Measurements from ENCODE around the gene LOXL1.
"Not testable (repeated sequence)": the region's sequence is repeated elsewhere in the genome, so short reads cannot be mapped to it uniquely, and the experiment has no call there.

Gene LOXL1

DNA sequence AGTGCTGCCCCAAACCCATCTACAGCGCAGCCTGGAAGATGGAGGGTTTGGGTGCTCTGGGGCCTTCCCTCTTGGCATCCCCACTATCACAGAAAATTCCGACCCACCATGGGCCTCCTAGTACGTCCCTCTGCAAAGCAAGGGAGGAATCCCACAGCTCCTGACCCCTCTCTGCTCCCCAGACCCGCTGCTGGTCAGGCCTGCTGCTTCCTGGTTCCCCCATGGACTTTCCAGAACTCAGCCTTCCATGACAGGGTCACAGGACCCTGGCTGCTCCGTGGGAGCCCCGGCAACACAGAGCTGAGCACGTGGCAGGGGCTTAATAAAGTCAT, 3.1 kb upstream of the LOXL1 start:
- DNase-seq (ENCODE audit: low read depth), result no peak

DNA sequence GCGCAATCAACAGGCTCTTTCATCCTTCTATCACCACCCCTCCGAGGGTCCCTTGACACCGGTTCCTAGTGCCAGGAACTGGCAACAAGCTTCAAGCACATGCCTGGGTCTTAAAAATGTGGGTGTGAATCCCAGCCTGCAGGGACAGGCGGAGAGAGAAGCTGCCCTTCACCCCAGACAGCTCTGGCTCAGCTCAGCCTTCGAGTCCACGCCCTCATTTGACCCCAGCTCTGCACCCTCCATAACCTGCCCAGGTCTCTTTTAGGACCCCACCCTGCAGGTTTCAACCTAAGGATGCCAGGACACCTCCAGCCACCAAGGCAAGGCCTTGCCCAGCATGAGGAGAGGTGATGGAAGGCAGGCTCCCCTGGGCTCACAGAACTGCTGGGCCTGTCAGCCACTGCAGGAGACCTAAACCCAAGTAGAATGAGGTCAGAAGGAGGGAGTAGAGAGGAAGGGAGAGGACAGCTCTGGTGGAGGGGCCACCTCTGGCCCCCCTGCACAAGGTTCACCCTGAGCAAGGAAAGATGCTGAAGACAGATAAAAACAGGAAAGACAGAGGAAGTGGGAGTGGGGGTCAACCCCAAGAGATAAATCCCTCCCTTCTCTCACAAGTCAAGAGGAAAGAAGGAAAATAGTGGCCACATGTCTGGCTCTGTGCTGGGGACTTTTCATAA, 2.6 kb upstream of the LOXL1 start:
- DNase-seq (ENCODE audit: low read depth), result no peak

DNA sequence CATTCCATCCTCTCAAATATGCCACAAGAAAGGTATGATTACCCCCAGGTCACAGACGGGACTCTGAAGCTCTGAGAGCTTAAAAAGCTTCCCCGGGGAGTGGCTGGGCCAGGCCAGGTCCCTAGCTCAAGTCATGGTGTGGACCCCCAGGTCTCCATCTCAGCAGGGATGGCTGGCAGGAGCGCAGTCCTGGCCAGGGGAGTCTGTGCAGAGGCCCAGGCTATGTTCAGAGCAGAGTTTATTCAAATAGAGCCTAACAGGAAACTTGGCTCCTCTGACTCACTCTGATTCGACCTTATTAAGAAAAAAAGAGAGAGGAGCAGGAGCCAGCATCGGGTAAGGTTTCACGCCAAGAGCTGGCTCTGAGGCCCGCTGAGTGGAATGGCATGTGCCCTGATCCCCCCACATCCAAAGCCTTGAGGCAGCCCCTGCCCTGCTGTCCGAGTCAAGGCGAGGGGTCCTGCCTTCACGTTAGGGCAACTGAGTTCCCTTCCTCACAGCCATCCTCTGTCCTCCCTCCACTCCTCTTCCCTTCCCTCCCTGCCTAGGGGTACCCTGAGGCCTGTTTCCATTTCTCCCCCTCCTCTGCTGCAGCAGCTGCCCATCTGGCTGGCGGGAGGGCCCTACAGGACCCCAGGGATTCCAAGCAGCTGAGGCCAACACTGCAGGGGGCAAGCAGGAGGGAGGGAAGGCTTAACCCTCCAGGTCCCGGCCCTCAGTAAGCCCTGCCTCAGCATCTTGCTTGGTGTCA, 1.9 kb upstream of the LOXL1 start:
- DNase-seq (ENCODE audit: low read depth), result no peak

DNA sequence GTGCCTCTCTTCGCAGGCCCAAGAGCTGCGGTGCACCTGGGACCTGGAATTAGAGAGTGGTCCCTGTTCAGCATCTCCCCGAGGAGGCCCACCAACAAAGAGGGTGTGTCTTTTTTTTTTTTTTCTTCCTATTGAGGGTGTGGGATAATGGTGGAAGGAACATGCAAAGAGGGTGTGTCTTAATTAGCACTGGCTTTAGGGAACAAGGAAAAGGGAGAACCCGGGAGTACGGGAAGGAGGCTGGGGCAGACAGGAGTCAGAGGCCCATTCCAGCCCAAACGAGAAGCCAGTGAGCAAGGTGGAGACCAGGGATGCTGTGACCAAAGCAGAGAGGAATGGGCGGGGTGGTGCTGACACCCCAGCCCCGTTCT, 429 bp upstream of the LOXL1 start:
- DNase-seq (ENCODE audit: low read depth), result no peak

DNA sequence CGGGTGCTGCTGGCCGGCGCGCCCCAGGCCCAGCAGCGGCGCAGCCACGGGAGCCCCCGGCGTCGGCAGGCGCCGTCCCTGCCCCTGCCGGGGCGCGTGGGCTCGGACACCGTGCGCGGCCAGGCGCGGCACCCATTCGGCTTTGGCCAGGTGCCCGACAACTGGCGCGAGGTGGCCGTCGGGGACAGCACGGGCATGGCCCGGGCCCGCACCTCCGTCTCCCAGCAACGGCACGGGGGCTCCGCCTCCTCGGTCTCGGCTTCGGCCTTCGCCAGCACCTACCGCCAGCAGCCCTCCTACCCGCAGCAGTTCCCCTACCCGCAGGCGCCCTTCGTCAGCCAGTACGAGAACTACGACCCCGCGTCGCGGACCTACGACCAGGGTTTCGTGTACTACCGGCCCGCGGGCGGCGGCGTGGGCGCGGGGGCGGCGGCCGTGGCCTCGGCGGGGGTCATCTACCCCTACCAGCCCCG, 777 bp downstream of the LOXL1 start:
- DNase-seq (ENCODE audit: low read depth), result peak; percentile 39

DNA sequence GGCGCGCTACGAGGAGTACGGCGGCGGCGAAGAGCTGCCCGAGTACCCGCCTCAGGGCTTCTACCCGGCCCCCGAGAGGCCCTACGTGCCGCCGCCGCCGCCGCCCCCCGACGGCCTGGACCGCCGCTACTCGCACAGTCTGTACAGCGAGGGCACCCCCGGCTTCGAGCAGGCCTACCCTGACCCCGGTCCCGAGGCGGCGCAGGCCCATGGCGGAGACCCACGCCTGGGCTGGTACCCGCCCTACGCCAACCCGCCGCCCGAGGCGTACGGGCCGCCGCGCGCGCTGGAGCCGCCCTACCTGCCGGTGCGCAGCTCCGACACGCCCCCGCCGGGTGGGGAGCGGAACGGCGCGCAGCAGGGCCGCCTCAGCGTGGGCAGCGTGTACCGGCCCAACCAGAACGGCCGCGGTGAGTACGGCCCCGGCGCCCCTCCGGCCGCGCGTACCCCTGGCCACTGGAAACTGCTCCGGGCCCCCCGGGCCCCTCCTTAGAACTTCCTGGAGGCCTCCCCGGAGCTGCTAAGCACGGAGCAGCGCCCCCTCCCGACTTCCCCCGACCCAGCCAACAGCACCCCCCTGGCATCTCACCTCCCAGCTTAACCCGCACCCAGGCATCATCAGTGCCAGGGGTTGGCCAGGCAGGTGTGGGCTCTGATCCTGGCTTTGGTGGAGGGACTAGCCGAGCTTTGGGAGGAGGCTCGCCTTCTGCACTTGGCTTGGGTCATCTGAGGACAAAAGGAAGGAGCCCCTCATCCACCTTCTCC, 1.4 kb downstream of the LOXL1 start:
- peak; percentile 66 for DNase-seq (ENCODE audit: low read depth)

DNA sequence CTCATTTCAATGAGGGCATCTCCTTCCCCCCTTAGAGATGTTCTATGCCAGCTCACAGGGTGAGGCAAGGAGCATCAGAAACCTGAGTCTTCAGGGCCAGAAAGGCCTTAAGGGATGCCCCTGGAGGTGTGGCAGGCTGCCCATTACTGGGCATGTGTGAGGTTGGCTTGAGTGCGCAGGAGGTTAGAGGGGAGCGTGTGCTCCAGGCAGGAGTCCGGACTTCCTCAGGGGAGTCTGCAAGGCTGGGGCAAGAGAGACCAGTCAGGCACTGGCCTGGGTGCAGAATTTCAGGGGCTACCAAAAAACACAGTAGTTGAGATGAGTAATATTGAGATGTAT, 1.9 kb downstream of the LOXL1 start:
- DNase-seq (ENCODE audit: low read depth), result no peak

DNA sequence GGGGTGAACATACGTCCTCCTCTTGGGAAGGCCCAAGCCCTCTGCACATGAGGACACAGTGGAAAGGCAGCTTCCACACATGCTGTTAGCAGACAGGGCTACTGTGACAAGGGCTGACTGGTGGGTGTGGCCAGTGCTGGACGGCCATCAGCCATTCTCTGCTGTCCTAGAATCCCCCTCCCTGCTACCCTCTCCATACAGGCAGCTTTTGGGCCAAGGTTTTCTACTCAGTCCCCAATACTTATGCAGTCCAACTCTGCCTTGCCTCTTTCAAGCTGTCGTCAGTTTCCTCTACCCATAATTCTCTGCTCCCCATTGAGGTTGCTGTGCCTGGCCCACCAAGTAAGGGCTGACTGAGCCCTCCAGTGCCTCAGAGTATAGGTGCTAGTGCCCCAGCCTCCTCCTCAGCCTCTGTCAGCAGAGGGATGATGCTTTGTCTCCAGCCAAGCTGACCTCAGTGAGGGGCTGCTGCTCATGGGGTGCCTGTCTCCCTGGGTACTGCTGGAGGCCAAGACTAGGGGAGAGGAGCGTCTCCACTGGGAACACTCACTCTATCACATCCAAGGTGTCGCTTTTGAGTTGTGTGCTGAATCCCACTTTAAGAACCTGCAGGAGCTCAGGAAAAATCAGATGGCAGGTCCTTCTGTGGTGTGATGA, 2.8 kb downstream of the LOXL1 start:
- DNase-seq (ENCODE audit: low read depth), result no peak

DNA sequence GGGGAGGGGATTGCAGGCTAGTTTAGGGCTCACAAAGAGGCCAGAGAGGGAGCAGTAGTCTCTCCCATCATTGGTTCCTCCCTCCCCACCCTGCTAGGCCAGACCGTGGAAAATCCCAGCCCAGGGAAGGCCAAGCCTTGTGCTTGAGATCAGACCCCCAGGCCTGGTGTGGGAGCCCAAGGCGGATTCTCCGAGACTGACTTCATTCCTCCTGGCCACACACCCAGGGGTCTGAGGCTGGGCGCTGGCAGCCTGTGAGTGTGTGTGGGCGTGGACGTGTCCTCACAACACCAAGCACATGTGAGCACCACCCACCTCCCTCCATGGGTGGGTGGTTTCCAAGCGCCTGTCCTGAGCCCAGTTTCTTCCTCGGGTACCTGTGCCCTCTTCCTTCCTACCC, 4.1 kb downstream of the LOXL1 start:
- no peak for DNase-seq (ENCODE audit: low read depth)

DNA sequence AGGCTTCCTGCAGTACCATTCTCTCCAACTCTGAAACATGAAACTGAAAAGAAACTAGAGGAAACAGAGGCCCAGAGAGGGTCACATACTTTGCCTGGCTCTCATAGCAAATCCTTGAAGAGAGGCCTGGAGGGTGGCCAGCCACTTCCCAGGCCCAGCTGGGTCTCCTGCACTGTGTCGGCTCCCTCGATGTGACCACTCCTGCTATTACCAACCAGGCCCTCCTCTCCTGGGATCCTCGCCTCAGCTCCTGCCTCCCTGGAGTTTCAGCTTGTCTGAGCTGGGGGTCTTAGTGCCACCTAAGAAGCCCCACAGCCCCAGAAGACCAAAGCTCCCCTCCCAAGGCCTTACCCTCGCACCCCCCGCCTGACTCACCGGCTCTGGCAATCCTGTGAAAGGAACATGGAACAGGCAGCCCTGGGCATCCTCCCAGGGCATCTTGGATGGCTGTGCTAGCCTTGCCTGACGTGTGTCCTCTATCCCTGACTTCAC, 4.6 kb downstream of the LOXL1 start:
- DNase-seq (ENCODE audit: low read depth), result no peak

DNA sequence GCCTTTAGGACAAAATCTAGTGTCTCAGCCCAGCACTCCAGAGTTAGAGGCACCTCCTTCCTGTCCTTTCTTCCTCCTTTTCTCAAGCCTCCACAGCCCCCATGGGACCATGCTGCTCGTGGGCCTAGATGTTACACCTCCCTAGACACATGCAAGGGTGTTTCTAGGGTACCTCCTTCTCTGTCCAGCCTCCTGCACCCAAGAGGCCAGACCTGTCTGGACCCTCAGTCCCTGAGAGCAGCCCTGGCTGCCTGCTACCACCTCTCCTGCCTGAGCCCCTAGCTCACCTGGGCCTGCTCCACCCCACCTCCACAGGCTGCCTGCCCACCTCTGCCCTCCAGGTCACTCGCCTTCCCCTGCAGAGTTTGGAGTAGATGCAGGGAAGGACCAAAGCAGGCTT, 5.2 kb downstream of the LOXL1 start:
- no peak for DNase-seq (ENCODE audit: low read depth)

DNA sequence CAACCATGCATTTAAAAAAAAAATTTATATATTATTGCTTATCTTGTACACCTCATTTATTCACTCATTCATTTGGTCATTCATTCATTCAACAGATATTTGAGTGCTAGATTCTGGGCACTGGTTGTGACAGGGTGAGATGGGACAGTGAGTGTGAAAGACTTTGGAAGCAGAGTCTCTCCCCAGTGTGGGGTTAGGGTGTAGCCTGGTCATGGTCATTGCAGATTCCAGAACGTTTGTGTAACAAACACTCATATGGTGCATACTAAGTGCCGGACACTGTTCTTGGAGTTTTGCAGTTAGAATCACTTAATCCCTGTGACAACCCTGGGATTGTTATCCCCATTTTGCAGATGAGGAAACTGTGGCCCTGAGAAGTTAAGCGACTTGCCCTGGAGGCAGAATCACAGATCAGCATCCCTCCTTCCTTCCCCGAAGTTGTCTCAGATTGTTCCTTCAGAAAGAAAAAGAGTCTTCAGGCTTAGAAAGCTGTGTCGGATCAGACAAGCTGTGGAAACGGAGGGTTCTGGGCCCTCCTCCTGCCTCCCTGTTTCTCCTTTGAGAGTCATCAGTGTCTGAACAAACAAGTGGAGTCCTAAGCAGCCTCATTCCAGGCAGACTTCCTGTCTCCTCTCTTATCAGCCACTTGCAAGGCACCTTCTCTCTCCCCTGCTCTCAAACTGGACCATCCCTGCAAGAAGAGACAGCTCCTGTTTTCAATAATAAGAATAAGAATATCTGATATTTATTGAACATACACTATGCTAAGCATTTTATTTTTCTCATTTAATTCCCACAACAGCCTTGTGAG, 6.3 kb downstream of the LOXL1 start:
- no peak for DNase-seq (ENCODE audit: low read depth)

DNA sequence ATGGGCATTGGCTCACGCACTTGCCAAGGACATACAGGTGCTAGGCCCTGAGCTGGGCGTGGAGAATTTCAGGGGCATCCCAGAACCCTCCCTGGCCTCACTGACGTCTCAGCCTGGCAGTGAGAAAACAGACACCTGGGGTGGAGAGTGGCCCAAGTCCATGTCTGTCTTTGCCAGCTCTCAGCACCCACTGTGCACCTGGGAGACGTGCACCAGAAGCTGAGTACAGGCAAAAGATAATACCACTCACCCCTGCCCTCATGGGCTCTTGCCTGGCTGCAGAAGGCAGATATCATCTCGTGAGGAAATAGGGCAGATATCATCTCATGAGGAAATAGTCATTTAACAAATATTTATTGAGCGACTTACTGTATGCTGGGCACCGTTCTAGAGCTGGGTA, 8.0 kb downstream of the LOXL1 start:
- DNase-seq (ENCODE audit: low read depth), result no peak

DNA sequence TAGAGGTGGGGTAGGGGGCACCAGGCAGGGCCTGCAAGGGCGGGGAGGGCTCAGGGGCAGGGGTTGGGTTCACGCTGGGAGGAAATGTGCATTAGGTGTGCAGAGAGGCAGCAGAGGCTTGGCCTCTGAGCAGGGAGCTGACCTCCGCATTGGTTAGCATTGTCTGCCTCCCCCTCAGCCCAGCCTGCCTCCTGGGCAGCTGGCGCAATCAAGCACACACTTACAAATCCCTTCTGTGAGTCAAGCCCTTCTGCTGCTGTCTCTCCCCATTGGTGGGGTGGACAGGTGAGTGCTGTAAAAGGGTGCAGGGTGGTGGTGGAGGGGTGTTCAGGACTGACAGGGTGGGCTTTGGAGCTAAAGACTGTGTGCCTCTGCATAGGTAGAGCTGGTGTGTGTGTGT, 9.3 kb downstream of the LOXL1 start:
- DNase-seq (ENCODE audit: low read depth), result no peak

DNA sequence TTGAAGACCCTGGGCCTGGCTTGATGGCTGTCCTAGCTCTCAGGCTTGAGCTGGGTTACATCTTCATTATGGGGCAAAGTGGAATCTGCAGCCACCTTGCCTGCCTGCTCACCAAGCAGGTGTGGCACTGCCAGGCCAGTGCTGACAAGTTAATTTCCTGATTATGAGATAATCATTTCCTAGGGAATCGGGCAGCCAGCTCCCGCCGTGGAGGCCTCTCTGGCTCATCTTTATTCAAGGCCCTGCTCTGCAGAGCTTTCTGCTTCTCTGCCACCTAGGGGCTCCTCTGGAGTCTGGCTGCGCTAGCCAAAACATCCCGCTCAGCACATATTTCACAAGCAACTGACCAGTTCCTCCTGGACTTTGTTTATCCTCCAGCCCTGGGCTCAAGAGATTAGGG, 9.9 kb downstream of the LOXL1 start:
- no peak for DNase-seq (ENCODE audit: low read depth)

DNA sequence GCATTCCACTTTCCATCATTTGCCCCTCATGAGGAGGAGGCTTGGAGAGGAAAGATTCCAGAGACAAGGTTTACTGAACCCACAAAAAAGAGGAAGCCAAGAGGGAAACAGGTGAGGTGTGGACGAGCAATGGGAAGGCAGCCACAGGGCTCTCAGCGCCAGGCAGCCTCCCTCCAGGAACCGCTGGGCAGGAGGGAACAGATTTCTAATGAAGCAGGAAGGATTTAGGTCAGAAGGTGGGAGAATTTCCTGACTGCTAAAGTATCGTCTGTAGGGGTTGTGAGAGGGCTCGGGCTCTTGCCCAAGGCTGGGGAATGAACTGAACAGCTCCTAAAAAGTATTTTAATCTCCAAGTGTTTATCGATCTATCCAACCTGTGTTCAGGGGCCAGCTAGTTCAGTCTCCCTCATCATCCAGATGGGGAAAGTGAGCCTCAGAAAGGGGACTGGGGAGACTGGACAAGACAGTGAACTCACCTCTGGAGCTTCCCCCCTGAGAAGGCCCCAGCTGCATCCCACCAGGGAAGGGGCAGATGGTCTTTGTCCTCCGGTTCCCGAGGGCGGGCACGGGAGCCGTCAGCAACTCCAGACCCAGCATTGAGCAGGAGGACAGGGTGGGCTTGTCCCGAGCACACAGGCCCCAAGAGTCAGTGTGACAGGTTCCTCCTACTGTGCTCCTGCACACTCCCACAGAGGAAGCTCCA, 10.5 kb downstream of the LOXL1 start:
- no peak for DNase-seq (ENCODE audit: low read depth)

DNA sequence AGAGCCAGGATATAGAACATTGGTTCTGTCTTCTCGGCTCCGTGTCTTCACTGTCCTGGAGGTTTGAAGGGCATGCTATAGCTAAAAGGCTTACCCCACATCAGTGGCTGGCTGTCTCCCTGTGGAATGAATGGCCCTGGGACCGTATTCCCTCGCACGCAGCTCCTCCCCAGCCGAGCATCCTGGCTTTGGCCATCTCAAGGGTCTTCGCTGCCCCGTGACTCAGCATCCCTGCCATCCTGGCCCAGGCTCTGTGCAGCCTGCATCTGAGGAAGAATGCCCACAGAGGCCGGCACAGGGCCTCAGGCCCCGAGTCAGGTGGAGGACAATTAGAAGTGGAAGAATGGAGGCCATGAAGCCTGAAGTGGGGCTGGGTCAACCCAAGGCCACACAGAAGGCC, 11.0 kb downstream of the LOXL1 start:
- DNase-seq (ENCODE audit: low read depth), result no peak

DNA sequence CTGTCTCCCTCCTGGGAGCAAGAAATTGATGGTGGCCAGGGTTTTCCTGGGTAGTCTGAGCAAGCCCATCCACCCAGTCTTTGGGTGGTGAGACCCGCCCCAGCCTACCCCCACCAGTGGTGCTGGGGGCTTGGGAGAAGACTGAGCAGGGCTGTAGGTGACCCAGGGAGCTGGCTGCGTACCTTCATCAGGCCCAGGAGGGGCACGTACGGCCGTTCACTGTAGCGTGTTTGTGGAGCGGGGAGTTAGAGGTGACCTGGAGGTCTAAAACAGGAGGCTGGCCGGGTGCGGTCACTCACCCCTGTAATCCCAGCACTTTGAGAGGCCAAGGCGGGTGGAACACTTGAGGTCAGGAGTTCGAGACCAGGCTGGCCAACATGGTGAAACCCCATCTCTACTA, 11.5 kb downstream of the LOXL1 start:
- DNase-seq (ENCODE audit: low read depth), result no peak

DNA sequence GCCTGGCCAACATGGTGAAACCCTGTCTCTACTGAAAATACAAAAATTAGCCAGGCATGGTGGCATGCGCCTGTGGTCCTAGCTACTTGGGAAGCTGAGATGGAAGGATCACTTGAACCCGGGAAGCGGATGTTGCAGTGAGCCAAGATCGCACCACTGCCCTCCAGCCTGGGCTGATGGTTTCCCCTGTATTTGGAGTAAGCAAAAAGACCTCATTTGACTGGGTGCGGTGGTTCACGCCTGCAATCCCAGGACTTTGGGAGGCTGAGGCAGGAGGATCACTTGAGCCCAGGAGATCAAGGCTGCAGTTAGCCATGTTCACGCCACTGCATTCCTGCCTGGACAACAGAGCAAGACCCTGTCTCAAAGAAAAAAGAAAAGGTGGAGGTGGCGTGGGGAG, 12.3 kb downstream of the LOXL1 start:
- not testable (repeated sequence) for DNase-seq (ENCODE audit: low read depth)

DNA sequence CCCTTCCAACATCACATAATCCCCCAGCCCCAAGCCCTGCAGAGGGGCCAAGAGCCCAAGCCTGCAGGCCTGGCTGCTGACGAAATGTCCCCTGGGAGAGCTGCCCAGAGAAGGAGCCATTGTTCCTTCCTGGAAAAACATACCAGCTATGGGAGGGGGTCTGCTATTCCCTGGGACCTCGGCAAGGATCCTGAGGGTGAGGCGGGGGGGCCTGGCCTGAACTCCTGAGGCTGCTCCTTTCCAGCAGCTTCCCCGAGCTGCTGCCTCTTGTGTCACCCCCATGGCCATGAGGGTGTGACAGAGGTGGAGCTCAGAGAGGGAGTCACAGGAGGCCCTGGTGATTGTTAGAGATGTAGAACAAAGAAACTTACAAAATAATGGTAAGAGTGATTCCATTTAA, 12.9 kb downstream of the LOXL1 start:
- no peak for DNase-seq (ENCODE audit: low read depth)

All from activated T-helper 1 cell treated with Interleukin-2 at 50 U/mL for 16 hours (primary cell).